MM.1S (cell line): ENCODE measurements around the gene SPA17.

Source experiments
- DNase-seq: peaks from one replicate; pipeline ENCODE4 v3.0.0-alpha.2; 2015
- H2AFZ ChIP-seq: fragments of 300-600 bp; sonication (generic); 2 replicates; pipeline ENCODE4 v1.6.0; 2016; ENCODE audit warnings: antibody characterized with exemption, low read length
- H3F3A ChIP-seq: fragments of 300-600 bp; sonication (generic); 2 replicates; pipeline ENCODE4 v1.6.1; 2016; ENCODE audit warnings: mild to moderate bottlenecking, antibody characterized with exemption, low read length, moderate library complexity, mixed read lengths; ENCODE audit not compliant: insufficient read depth
- H3K27ac ChIP-seq: fragments of 300-600 bp; sonication (generic); 2 replicates; pipeline ENCODE4 v1.5.1; 2016; ENCODE audit warnings: mild to moderate bottlenecking, low read length
- H3K27me3 ChIP-seq: fragments of 300-600 bp; sonication (generic); replicated peaks from 2 replicates; pipeline ENCODE4 v1.6.0; 2016; ENCODE audit warnings: low read length; ENCODE audit not compliant: insufficient read depth
- H3K36me3 ChIP-seq: fragments of 300-600 bp; sonication (generic); replicated peaks from 2 replicates; pipeline ENCODE4 v1.6.1; 2016; ENCODE audit warnings: mild to moderate bottlenecking, low read length, mixed read lengths; ENCODE audit not compliant: insufficient read depth
- H3K4me1 ChIP-seq: fragments of 300-600 bp; sonication (generic); 2 replicates; pipeline ENCODE4 v1.6.1; 2016; ENCODE audit warnings: low read length, mixed read lengths
- H3K4me2 ChIP-seq: fragments of 300-600 bp; sonication (generic); 2 replicates; pipeline ENCODE4 v1.6.0; 2016; ENCODE audit warnings: low read depth, low read length
- H3K4me3 ChIP-seq: fragments of 300-600 bp; sonication (generic); 2 replicates; pipeline ENCODE4 v1.5.1; 2016; ENCODE audit warnings: low read length, mixed read lengths
- H3K79me2 ChIP-seq: fragments of 300-600 bp; sonication (generic); 2 replicates; pipeline ENCODE4 v1.6.1; 2016; ENCODE audit warnings: mixed run types, low read length, mixed read lengths
- H3K9ac ChIP-seq: fragments of 300-600 bp; sonication (generic); 2 replicates; pipeline ENCODE4 v1.6.1; 2016; ENCODE audit warnings: low read length, mixed read lengths
- H3K9me2 ChIP-seq: fragments of 300-600 bp; sonication (generic); replicated peaks from 2 replicates; pipeline ENCODE4 v1.6.1; 2016; ENCODE audit warnings: mild to moderate bottlenecking, low read length, mixed read lengths; ENCODE audit not compliant: insufficient read depth
- H3K9me3 ChIP-seq: fragments of 300-600 bp; sonication (generic); replicated peaks from 2 replicates; pipeline ENCODE4 v1.6.1; 2016; ENCODE audit warnings: mild to moderate bottlenecking, low read length, mixed read lengths; ENCODE audit not compliant: insufficient read depth
- H4K20me1 ChIP-seq: fragments of 300-600 bp; sonication (generic); 2 replicates; pipeline ENCODE4 v1.6.1; 2016; ENCODE audit warnings: mild to moderate bottlenecking, low read length, moderate library complexity, mixed read lengths; ENCODE audit not compliant: insufficient read depth
- EZH2 ChIP-seq: fragments of 300-600 bp; sonication (generic); optimal IDR thresholded peaks from 2 replicates; pipeline ENCODE3; 2017; ENCODE audit warnings: low read depth, mild to moderate bottlenecking, antibody characterized with exemption, low read length, mixed read lengths
- EZH2phosphoT487 ChIP-seq: fragments of 300-600 bp; sonication (generic); IDR thresholded peaks from 2 replicates; pipeline ENCODE4 v1.6.1; 2018; ENCODE audit warnings: antibody characterized with exemption, low read length
- TF ChIP-seq, protein P1 (sequence below): fragments of 300-600 bp; sonication (generic); IDR thresholded peaks from 2 replicates; pipeline ENCODE4 v1.5.1; 2016; ENCODE audit warnings: antibody characterized with exemption, low read length, mixed read lengths

Gene SPA17

DNA sequence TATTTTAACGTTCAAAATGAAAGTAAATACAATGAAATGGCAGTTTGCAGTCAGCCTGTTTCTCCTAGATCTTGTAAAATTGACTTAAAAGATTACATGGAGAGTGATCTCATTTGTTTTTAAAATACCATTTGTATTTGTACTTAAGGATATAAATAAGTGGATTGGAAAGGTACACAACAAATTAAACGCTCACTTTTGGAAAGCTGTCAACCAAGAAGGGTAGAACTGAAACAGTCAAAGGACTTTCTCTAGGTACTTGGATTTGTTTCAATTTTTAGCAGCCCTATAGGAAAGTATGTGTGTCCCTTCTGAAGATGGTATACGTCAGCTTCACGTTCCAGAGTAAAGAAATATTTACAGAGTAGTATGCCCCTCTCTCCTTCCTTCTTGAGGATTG, 43.7 kb upstream of the SPA17 start:
- no peaks in the 10 kb centered on the region for H3F3A ChIP-seq
- H3K36me3 ChIP-seq, result peaks cover 15% of the 10 kb centered on the region
- no peak overlapping the region for H3K4me2 ChIP-seq
- H3K9me3 ChIP-seq, result no peaks in the 10 kb centered on the region
- no peak overlapping the region for H3K4me3 ChIP-seq
- H3K9ac ChIP-seq, result no peak overlapping the region
- H3K27ac ChIP-seq, result no peak overlapping the region
- H3K79me2 ChIP-seq, result peaks cover 13% of the 10 kb centered on the region
- H4K20me1 ChIP-seq, result no peaks in the 10 kb centered on the region
- no peak overlapping the region for H2AFZ ChIP-seq
- no peaks in the 10 kb centered on the region for H3K9me2 ChIP-seq
- TF ChIP-seq EZH2phosphoT487, result no peak
- TF ChIP-seq, protein P1, sequence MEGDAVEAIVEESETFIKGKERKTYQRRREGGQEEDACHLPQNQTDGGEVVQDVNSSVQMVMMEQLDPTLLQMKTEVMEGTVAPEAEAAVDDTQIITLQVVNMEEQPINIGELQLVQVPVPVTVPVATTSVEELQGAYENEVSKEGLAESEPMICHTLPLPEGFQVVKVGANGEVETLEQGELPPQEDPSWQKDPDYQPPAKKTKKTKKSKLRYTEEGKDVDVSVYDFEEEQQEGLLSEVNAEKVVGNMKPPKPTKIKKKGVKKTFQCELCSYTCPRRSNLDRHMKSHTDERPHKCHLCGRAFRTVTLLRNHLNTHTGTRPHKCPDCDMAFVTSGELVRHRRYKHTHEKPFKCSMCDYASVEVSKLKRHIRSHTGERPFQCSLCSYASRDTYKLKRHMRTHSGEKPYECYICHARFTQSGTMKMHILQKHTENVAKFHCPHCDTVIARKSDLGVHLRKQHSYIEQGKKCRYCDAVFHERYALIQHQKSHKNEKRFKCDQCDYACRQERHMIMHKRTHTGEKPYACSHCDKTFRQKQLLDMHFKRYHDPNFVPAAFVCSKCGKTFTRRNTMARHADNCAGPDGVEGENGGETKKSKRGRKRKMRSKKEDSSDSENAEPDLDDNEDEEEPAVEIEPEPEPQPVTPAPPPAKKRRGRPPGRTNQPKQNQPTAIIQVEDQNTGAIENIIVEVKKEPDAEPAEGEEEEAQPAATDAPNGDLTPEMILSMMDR, result no peak
- TF ChIP-seq EZH2, result no peak
- no peak for DNase-seq
- H3K27me3 ChIP-seq, result no peaks in the 10 kb centered on the region
- no peaks in the 10 kb centered on the region for H3K4me1 ChIP-seq

DNA sequence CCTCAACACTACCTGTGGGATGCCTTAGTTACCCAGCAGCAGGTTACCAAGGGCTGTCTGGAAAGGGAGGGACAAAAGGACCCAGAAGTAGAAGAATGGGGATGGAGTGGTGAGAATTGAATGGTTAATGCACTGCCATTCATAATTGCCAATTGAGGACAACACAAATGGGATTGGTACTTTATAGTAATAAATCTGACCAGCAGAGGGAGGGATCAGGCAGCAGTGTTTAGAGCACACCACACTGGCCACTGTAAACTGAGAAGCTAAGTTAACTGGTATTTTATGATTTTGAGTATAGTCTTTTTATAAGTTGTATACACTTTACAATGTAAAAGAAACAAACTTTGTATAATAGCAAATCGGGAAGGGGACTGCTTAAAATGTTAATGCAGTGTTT, 40.3 kb upstream of the SPA17 start:
- no peaks in the 10 kb centered on the region for H3K4me1 ChIP-seq
- H3F3A ChIP-seq, result no peaks in the 10 kb centered on the region
- H3K27ac ChIP-seq, result no peak overlapping the region
- peaks cover 11% of the 10 kb centered on the region for H3K36me3 ChIP-seq
- DNase-seq, result no peak
- no peaks in the 10 kb centered on the region for H3K9me3 ChIP-seq
- no peak overlapping the region for H3K4me3 ChIP-seq
- H3K9ac ChIP-seq, result no peak overlapping the region
- no peaks in the 10 kb centered on the region for H3K9me2 ChIP-seq
- no peaks in the 10 kb centered on the region for H3K27me3 ChIP-seq
- no peak overlapping the region for H3K4me2 ChIP-seq
- no peak for TF ChIP-seq EZH2phosphoT487
- no peak for TF ChIP-seq EZH2
- TF ChIP-seq, protein P1, result peak; percentile 28; the same call in 1 of the 2 replicates
- no peaks in the 10 kb centered on the region for H3K79me2 ChIP-seq
- H4K20me1 ChIP-seq, result no peaks in the 10 kb centered on the region
- H2AFZ ChIP-seq, result no peak overlapping the region

DNA sequence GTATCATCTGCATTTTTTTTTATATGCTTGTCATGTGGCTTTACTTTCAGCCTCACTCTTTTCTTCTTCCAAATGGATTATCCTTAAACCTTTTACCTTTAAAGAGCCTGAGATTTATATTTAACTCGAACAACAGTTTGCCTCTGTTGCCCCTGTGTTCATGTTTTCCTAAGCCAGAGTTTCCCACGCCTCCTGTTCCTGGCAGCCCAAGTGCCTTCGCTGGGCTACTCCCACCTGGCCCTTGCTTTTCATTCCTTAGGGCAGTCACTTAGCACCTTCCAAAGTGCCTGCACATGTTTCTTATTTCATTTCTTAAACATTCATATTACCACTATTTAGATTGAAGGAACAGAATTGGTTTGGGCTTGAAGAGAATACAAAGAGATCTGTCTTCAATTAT, 37.8 kb upstream of the SPA17 start:
- Histone ChIP-seq H2AFZ (no peak overlapping the region), H3K9ac (no peak overlapping the region), H3K9me2 (no peaks in the 10 kb centered on the region), H3F3A (no peaks in the 10 kb centered on the region), H3K27ac (no peak overlapping the region), H3K27me3 (no peaks in the 10 kb centered on the region), H3K4me2 (no peak overlapping the region), H4K20me1 (no peaks in the 10 kb centered on the region), H3K79me2 (no peaks in the 10 kb centered on the region), H3K36me3 (peaks cover 6% of the 10 kb centered on the region), H3K4me1 (no peaks in the 10 kb centered on the region), H3K9me3 (no peaks in the 10 kb centered on the region), H3K4me3 (no peak overlapping the region)
- TF ChIP-seq, protein P1, result no peak
- TF ChIP-seq EZH2, result no peak
- DNase-seq, result no peak

DNA sequence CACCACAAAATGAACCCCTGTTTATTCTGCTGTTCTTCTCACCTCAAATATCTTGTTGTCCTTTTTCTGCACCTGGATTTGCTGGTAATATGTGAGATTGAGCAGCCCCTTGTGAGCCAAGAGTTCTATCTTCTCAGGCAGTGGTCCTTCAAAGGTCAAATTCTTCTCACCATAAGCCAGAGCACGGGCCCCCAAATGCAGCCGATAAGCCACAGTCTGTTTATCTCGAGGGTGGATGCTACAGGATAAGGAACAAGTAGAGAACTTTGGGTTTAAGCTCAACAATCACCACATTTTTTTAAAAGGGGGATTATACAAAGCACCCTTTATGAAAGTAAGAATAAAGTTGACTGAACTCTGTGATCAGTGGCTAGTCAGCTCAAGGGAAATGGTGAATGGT, 35.2 kb upstream of the SPA17 start:
- Histone ChIP-seq H3K27me3 (no peaks in the 10 kb centered on the region), H4K20me1 (no peaks in the 10 kb centered on the region), H3K79me2 (no peaks in the 10 kb centered on the region), H3K4me3 (no peak overlapping the region), H3K36me3 (0 out of 2 replicates have a peak, but pooled peaks cover 5% of the 10 kb centered on the region), H3K9ac (no peak overlapping the region), H3K27ac (no peak overlapping the region), H3K4me1 (no peaks in the 10 kb centered on the region), H3K9me2 (no peaks in the 10 kb centered on the region), H2AFZ (no peak overlapping the region), H3F3A (no peaks in the 10 kb centered on the region), H3K4me2 (no peak overlapping the region), H3K9me3 (no peaks in the 10 kb centered on the region)
- no peak for DNase-seq
- TF ChIP-seq EZH2phosphoT487, result no peak
- no peak for TF ChIP-seq EZH2
- TF ChIP-seq, protein P1, result no peak
